ENCODE data around the gene NRROS. TPM values are rescaled to one million over a fixed set of nuclear protein-coding genes. Genes with fewer than 3 reads are reported as not detected.

The NRROS gene
- total RNA-seq, 1 donor from 2014 or later = 1.3 TPM

GRCh38 chr3:196699749-196700148 is 60.3 kb downstream of the NRROS start:
- TF ChIP-seq CTCF (IDR thresholded peaks at IDR 0.05; ENCODE audit: unreplicated experiment) = no peak
- H3K27ac Mint-ChIP-seq = no peak overlapping the region
- DNase-seq (ENCODE audit: low spot score in 2 of 2, unreplicated experiment in 2 of 2) = no peak
- no peak overlapping the region for H3K4me3 Mint-ChIP-seq
- no peaks in the 10 kb centered on the region for H3K9me3 Mint-ChIP-seq
- no peaks in the 10 kb centered on the region for H3K4me1 Mint-ChIP-seq
- H3K27me3 Mint-ChIP-seq (ENCODE audit: low read depth) = peaks cover 4% of the 10 kb centered on the region
- no peaks in the 10 kb centered on the region for H3K36me3 Mint-ChIP-seq

- DNase-seq (ENCODE audit: low spot score in 2 of 2, unreplicated experiment in 2 of 2) = no peak
- peaks cover 4% of the 10 kb centered on the region for H3K27me3 Mint-ChIP-seq (ENCODE audit: low read depth)
- TF ChIP-seq CTCF (IDR thresholded peaks at IDR 0.05; ENCODE audit: unreplicated experiment) = no peak
Observed at GRCh38 chr3:196700801-196701200, 61.3 kb downstream of the NRROS start.

DNA sequence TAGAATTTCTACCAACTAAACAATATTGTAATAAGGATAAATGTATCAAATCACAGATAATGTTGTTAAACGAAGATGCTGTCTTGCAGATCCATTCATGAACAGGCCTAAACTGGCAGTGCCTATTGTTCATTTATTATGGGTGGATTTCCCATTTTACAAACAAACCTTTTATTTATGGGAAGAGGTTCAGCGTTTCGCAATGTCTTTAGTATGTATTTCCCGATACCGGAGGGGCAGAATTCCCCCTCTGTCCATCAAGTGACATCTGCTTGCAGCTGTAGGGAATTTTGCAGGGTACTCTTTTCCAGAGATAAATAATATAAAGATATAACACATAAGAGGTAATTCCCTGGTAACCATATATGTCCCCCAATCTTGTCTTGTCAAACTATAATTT is 66.8 kb downstream of the NRROS start:
- Mint-ChIP-seq H3K4me1 (peaks cover 2% of the 10 kb centered on the region), H3K27ac (no peak overlapping the region), H3K27me3 (ENCODE audit: low read depth) (peaks cover 4% of the 10 kb centered on the region), H3K9me3 (no peaks in the 10 kb centered on the region), H3K4me3 (no peak overlapping the region), H3K36me3 (no peaks in the 10 kb centered on the region)
- no peak for DNase-seq (ENCODE audit: low spot score in 2 of 2, unreplicated experiment in 2 of 2)
- no peak for TF ChIP-seq CTCF (IDR thresholded peaks at IDR 0.05; ENCODE audit: unreplicated experiment)

More at GRCh38 chr3:196700801-196701200, 61.3 kb downstream of the NRROS start:
- Mint-ChIP-seq H3K9me3 (no peaks in the 10 kb centered on the region), H3K27ac (no peak overlapping the region), H3K36me3 (no peaks in the 10 kb centered on the region), H3K4me1 (no peaks in the 10 kb centered on the region), H3K4me3 (no peak overlapping the region)

- Mint-ChIP-seq H3K9me3 (no peaks in the 10 kb centered on the region), H3K4me3 (no peak overlapping the region), H3K36me3 (no peaks in the 10 kb centered on the region), H3K4me1 (peaks cover 6% of the 10 kb centered on the region), H3K27ac (no peak overlapping the region), H3K27me3 (ENCODE audit: low read depth) (peaks cover 4% of the 10 kb centered on the region)
- no peak for DNase-seq (ENCODE audit: low spot score in 2 of 2, unreplicated experiment in 2 of 2)
- TF ChIP-seq CTCF (IDR thresholded peaks at IDR 0.05; ENCODE audit: unreplicated experiment) = no peak
Observed at GRCh38 chr3:196706731-196707130, 67.2 kb downstream of the NRROS start.

- H3K9me3 Mint-ChIP-seq = no peaks in the 10 kb centered on the region
- H3K27me3 Mint-ChIP-seq (ENCODE audit: low read depth) = peaks cover 1% of the 10 kb centered on the region
- H3K36me3 Mint-ChIP-seq = no peaks in the 10 kb centered on the region
- no peak overlapping the region for H3K27ac Mint-ChIP-seq
- no peak for TF ChIP-seq CTCF (IDR thresholded peaks at IDR 0.05; ENCODE audit: unreplicated experiment)
- H3K4me1 Mint-ChIP-seq = peaks cover 7% of the 10 kb centered on the region
- no peak for DNase-seq (ENCODE audit: low spot score in 2 of 2, unreplicated experiment in 2 of 2)
- no peak overlapping the region for H3K4me3 Mint-ChIP-seq
Observed at GRCh38 chr3:196707566-196707965, 68.1 kb downstream of the NRROS start.

- H3K27me3 Mint-ChIP-seq (ENCODE audit: low read depth) = no peaks in the 10 kb centered on the region
- H3K9me3 Mint-ChIP-seq = no peaks in the 10 kb centered on the region
- H3K4me1 Mint-ChIP-seq = peaks cover 14% of the 10 kb centered on the region
- H3K4me3 Mint-ChIP-seq = no peak overlapping the region
- H3K27ac Mint-ChIP-seq = no peak overlapping the region
- no peak for DNase-seq (ENCODE audit: low spot score in 2 of 2, unreplicated experiment in 2 of 2)
- no peaks in the 10 kb centered on the region for H3K36me3 Mint-ChIP-seq
- TF ChIP-seq CTCF (IDR thresholded peaks at IDR 0.05; ENCODE audit: unreplicated experiment) = no peak
Observed at GRCh38 chr3:196708467-196708866, 69.0 kb downstream of the NRROS start.

Measured in mesothelial cell of epicardium (in vitro differentiated cells).